Activated CD8-positive, alpha-beta T cell treated with anti-CD3 and anti-CD28 coated beads for 36 hours (primary cell): ENCODE results near the gene DHRS4. TPM values are rescaled to one million over a fixed set of nuclear protein-coding genes. Genes with fewer than 3 reads are reported as not detected.

Experiments
- ATAC-seq: fragments of 200-7000 bp; cut with Tn5 transposase; one replicate; pipeline ENCODE4 v1.10.0; 2021; ENCODE audit warnings: mild to moderate bottlenecking, moderate library complexity
- CTCF ChIA-PET: fragments of 350-600 bp; sonication (Branson Sonifier 250); formaldehyde crosslinking; loops from one replicate; lab custom pipeline; 2021; ENCODE audit warnings: antibody characterized with exemption; lab: Charles Lee
- POLR2A ChIA-PET: fragments of 350-600 bp; sonication (Branson Sonifier 250); formaldehyde crosslinking; loops from one replicate; lab custom pipeline; 2021; ENCODE audit warnings: antibody characterized with exemption; lab: Charles Lee
- DNase-seq: peaks from one replicate; pipeline ENCODE4 v3.0.0-alpha.2; 2020
- H3K27ac Mint-ChIP-seq: one replicate; pipeline ENCODE4 v1.8.0; 2021; ENCODE audit warnings: mild to moderate bottlenecking, mixed read lengths
- H3K27me3 Mint-ChIP-seq: one replicate; pipeline ENCODE4 v1.8.0; 2021; ENCODE audit warnings: mixed read lengths
- H3K36me3 Mint-ChIP-seq: one replicate; pipeline ENCODE4 v1.8.0; 2021; ENCODE audit warnings: low read depth, mixed read lengths
- H3K4me1 Mint-ChIP-seq: one replicate; pipeline ENCODE4 v1.8.0; 2021; ENCODE audit warnings: low read depth, mixed read lengths
- H3K4me3 Mint-ChIP-seq: one replicate; pipeline ENCODE4 v1.8.0; 2021; ENCODE audit warnings: mild to moderate bottlenecking, moderate library complexity, mixed read lengths
- H3K9me3 Mint-ChIP-seq: one replicate; pipeline ENCODE4 v1.8.0; 2021; ENCODE audit warnings: mixed read lengths
- CTCF ChIP-seq: fragments of 200-600 bp; IDR thresholded peaks from one replicate; pipeline ENCODE4 v1.8.0; 2022; ENCODE audit warnings: antibody characterized with exemption, mild to moderate bottlenecking
- intact Hi-C: fragments of 100-400 bp; cut with micrococcal nuclease; formaldehyde crosslinking; loops from one replicate; pipeline ENCODE4 v1.10.0; 2022
- total RNA-seq, 2 experiments: library from RNA; stranded (reverse); gene quantifications; one replicate each; pipeline ENCODE4 v1.2.3, GENCODE V29; 2021

DHRS4 gene
- total RNA-seq, 2 experiments from 2014 or later = 19.9 to 21.7 TPM

DNA sequence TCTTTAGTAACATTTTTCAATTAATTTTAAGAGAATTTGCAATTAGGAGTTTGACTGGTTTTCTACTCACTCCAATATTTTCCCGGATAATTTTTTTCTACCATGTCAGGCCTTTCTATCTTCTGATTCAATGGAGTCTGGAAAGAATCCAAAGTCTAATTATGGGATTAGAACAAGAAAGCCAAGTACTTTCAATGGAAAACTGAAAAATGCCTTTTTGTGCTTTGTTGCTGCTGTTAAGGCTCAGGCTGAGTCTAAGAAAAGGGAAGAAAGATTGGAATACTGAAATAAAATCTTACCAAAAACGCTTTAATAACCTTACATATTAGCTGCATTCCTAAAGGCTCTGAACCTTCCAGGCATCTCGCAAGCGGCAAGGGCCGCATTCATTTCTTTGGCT is 24.4 kb upstream of the DHRS4 start:
- POLR2A ChIA-PET = no interaction called here
- H3K27ac Mint-ChIP-seq = no peak overlapping the region
- intact Hi-C loops = no loop called here
- no peaks in the 10 kb centered on the region for H3K4me1 Mint-ChIP-seq
- no peaks in the 10 kb centered on the region for H3K36me3 Mint-ChIP-seq
- H3K27me3 Mint-ChIP-seq = no peaks in the 10 kb centered on the region
- TF ChIP-seq CTCF = no peak
- CTCF ChIA-PET = interaction anchor here (0.6 to 6.5 kb wide), 7 partner anchors 16 to 340 kb away, joined by 3 to 45 read pairs (median 3); no protein-coding TSS in a partner anchor
- no peak overlapping the region for H3K4me3 Mint-ChIP-seq
- DNase-seq = no peak
- no peaks in the 10 kb centered on the region for H3K9me3 Mint-ChIP-seq
- no peak for ATAC-seq

- DNase-seq (peak; percentile 95), ATAC-seq (peak; percentile 97)
- POLR2A ChIA-PET = no interaction called here
- intact Hi-C loops = loop anchor here (10.0 kb wide), 1 partner anchor 205 kb away; no protein-coding TSS in a partner anchor
- no peak overlapping the region for H3K27ac Mint-ChIP-seq
- no peaks in the 10 kb centered on the region for H3K27me3 Mint-ChIP-seq
- H3K4me3 Mint-ChIP-seq = no peak overlapping the region
- no peaks in the 10 kb centered on the region for H3K36me3 Mint-ChIP-seq
- CTCF ChIA-PET = interaction anchor here (0.8 to 6.5 kb wide), 14 partner anchors 12 to 341 kb away, joined by 3 to 45 read pairs (median 4); partner anchors contain the start of gene DHRS4
- TF ChIP-seq CTCF = peak; percentile 98
- H3K9me3 Mint-ChIP-seq = no peaks in the 10 kb centered on the region
- no peaks in the 10 kb centered on the region for H3K4me1 Mint-ChIP-seq
Observed at GRCh38 chr14:23929822-23930294, 23.7 kb upstream of the DHRS4 start.

GRCh38 chr14:23930742-23931141 is 22.8 kb upstream of the DHRS4 start:
- no peak for TF ChIP-seq CTCF
- no peak overlapping the region for H3K4me3 Mint-ChIP-seq
- POLR2A ChIA-PET = no interaction called here
- CTCF ChIA-PET = interaction anchor here (0.8 to 6.5 kb wide), 14 partner anchors 13 to 341 kb away, joined by 3 to 45 read pairs (median 4); partner anchors contain the start of gene DHRS4
- H3K9me3 Mint-ChIP-seq = no peaks in the 10 kb centered on the region
- no peaks in the 10 kb centered on the region for H3K36me3 Mint-ChIP-seq
- intact Hi-C loops = loop anchor here (10.0 kb wide), 1 partner anchor 206 kb away; no protein-coding TSS in a partner anchor
- ATAC-seq (no peak), DNase-seq (no peak)
- H3K4me1 Mint-ChIP-seq = no peaks in the 10 kb centered on the region
- H3K27me3 Mint-ChIP-seq = no peaks in the 10 kb centered on the region
- H3K27ac Mint-ChIP-seq = no peak overlapping the region

DNA sequence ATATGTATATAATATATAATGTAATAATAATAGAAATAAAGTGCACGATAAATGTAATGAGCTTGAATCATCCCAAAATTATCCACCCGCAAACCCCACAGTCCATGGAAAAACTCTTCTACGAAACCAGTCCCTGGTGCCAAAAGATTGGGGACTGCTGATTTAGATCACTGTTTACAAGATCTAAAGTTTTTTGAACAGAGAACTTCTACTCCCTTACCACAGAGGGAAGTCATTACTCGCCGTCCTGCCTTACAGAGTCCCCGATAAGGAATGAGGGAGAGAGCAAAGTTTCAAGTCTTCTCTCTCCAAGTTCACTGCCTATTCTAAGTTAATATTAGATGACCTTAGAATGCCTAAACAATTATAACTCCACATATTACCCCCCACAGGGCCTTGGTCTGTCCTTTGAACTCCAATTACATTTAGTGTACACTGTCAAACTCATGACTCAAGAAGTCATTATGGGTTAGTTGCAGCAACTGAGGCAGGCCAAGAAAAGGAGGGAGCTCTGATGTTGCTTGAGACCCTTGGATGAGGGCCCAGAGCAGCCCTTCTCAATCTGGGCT is 21.8 kb upstream of the DHRS4 start:
- no peak for TF ChIP-seq CTCF
- DNase-seq (no peak), ATAC-seq (no peak)
- Mint-ChIP-seq H3K27me3 (no peaks in the 10 kb centered on the region), H3K36me3 (no peaks in the 10 kb centered on the region), H3K27ac (no peak overlapping the region), H3K9me3 (no peaks in the 10 kb centered on the region), H3K4me3 (no peak overlapping the region), H3K4me1 (no peaks in the 10 kb centered on the region)
- ChIA-PET POLR2A (no interaction called here), CTCF (interaction anchor here (0.9 to 6.5 kb wide), 4 partner anchors 46 to 342 kb away, joined by 3 to 45 read pairs (median 16); no protein-coding TSS in a partner anchor)
- intact Hi-C loops = loop anchor here (10.0 kb wide), 1 partner anchor 207 kb away; no protein-coding TSS in a partner anchor

DNA sequence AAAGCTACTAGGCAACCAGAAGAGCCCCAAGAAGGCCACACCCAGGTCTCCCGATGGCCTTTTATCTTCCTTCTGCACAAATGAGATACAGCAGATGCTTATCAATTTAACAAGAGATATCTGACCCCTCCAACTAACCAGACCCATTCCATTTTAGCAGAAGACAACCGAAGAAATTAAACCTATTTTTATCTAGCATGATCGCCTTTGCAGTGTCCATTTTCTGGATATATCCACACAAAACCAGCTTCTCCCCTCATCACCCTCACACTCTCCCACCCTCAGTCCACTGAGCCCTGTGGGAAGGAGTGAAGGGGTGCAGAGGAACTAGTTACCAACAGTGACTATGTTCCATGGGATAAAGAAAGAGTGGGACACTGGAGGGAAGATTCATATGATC is 20.9 kb upstream of the DHRS4 start:
- H3K9me3 Mint-ChIP-seq = no peaks in the 10 kb centered on the region
- TF ChIP-seq CTCF = no peak
- ChIA-PET POLR2A (no interaction called here), CTCF (interaction anchor here (1.4 to 6.5 kb wide), 4 partner anchors 22 to 343 kb away, joined by 5 to 45 read pairs (median 16); no protein-coding TSS in a partner anchor)
- no peak overlapping the region for H3K27ac Mint-ChIP-seq
- intact Hi-C loops = loop anchor here (10.0 kb wide), 1 partner anchor 208 kb away; no protein-coding TSS in a partner anchor
- H3K27me3 Mint-ChIP-seq = no peaks in the 10 kb centered on the region
- no peaks in the 10 kb centered on the region for H3K36me3 Mint-ChIP-seq
- DNase-seq (no peak), ATAC-seq (no peak)
- H3K4me1 Mint-ChIP-seq = no peaks in the 10 kb centered on the region
- no peak overlapping the region for H3K4me3 Mint-ChIP-seq
